ENCODE results near the gene APP. TPM values are rescaled to one million over a fixed set of nuclear protein-coding genes. Genes with fewer than 3 reads are reported as not detected.

The APP gene
- total RNA-seq, 2 donors from 2014 or later: 506 to 721 TPM

DNA sequence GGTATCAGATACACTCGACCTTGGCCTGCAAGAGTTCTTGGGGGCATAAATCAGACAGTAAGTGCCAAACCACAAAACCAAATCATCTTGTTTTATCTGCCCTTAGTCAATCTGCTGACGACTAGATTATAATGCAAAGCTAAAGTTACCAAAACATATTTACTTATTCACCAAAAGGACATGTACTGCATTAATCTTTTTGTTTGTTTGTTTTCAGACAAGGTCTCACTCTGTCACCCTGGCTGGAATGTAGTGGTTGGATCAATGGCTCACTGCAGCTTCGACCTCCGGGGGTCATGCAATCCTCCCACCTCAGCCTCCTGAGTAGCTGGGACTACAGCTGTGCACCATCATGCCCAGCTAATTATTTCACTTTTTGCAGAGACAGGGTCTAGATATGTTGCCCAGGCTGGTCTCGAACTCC lies 114.7 kb downstream of the APP start:
- H3K4me1 ChIP-seq: no peaks in the 10 kb centered on the region
- DNase-seq: no peak
- intact Hi-C loops (cut with DNase I): no loop called here

DNA sequence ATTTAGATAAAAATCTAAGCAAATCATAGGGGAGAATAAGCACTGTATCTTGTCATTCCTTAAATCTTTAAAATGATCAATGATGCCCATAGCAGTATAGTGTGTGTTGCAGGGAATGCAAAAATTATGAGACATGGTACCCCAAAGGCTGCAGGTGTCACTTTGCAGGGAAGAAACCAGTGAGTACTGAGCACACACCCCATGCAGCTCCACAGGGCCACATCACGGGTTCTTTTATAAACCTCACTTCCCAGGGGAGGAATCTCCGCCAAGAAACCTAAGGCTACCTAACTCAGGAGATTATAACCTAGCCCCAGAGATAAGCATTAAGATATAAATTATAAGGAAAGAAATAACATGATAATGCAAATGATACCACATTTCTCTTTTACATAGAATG lies 115.6 kb downstream of the APP start:
- DNase-seq: no peak
- Histone ChIP-seq H3K4me3 (no peak overlapping the region), H3K36me3 (no peaks in the 10 kb centered on the region), H3K27me3 (no peaks in the 10 kb centered on the region), H3K9ac (ENCODE audit: low read depth in 2 of 2, low read length in 2 of 2) (no peak overlapping the region), H3K4me1 (no peaks in the 10 kb centered on the region), H3K9me3 (no peaks in the 10 kb centered on the region), H3K27ac (no peak overlapping the region)
- TF ChIP-seq, protein P1, sequence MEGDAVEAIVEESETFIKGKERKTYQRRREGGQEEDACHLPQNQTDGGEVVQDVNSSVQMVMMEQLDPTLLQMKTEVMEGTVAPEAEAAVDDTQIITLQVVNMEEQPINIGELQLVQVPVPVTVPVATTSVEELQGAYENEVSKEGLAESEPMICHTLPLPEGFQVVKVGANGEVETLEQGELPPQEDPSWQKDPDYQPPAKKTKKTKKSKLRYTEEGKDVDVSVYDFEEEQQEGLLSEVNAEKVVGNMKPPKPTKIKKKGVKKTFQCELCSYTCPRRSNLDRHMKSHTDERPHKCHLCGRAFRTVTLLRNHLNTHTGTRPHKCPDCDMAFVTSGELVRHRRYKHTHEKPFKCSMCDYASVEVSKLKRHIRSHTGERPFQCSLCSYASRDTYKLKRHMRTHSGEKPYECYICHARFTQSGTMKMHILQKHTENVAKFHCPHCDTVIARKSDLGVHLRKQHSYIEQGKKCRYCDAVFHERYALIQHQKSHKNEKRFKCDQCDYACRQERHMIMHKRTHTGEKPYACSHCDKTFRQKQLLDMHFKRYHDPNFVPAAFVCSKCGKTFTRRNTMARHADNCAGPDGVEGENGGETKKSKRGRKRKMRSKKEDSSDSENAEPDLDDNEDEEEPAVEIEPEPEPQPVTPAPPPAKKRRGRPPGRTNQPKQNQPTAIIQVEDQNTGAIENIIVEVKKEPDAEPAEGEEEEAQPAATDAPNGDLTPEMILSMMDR (IDR thresholded peaks at IDR 0.05): no peak
- intact Hi-C loops (cut with DNase I): no loop called here

More for the DNA sequence above, 114.7 kb downstream of the APP start:
- Histone ChIP-seq H3K9me3 (no peaks in the 10 kb centered on the region), H3K4me3 (no peak overlapping the region), H3K27ac (no peak overlapping the region), H3K36me3 (no peaks in the 10 kb centered on the region), H3K27me3 (no peaks in the 10 kb centered on the region), H3K9ac (ENCODE audit: low read depth in 2 of 2, low read length in 2 of 2) (no peak overlapping the region)
- TF ChIP-seq, protein P1 (IDR thresholded peaks at IDR 0.05): no peak

DNA sequence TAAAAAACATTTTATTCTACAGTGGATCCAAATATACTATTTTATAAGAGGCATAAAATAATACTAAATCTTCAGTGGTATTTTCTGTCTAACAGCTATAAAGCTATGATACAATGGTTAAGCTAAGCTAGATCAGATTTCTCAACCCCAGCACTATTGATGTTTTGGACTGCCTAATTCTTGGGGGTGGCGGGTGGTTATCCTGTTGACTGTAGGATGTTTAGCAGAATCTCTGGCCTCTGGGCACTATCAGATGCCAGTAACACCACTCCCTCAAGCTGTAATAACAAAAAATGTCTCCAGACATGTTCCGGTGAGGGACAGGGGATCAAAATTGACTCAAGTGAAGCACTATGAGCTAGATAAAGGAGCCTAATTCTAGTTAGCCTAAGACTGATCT lies 118.5 kb downstream of the APP start:
- intact Hi-C loops (cut with DNase I): no loop called here
- Histone ChIP-seq H3K4me3 (no peak overlapping the region), H3K27ac (no peak overlapping the region), H3K9me3 (no peaks in the 10 kb centered on the region), H3K27me3 (no peaks in the 10 kb centered on the region), H3K9ac (ENCODE audit: low read depth in 2 of 2, low read length in 2 of 2) (no peak overlapping the region), H3K36me3 (no peaks in the 10 kb centered on the region), H3K4me1 (no peaks in the 10 kb centered on the region)
- TF ChIP-seq, protein P1 (IDR thresholded peaks at IDR 0.05): no peak
- no peak for DNase-seq

DNA sequence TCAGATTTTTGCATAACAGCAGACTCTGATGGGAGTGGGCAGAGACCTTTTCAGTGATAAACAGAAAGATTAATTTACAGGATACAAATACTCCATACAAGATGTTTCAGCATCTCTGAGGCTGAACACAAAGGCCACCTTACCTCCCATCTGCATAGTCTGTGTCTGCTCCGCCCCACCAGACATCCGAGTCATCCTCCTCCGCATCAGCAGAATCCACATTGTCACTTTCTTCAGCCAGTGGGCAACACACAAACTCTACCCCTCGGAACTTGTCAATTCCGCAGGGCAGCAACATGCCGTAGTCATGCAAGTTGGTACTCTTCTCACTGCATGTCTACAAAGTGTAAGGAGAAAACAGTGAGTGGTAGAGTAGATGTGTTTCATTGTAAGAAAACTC lies 119.7 kb downstream of the APP start:
- Histone ChIP-seq H3K9me3 (no peaks in the 10 kb centered on the region), H3K9ac (ENCODE audit: low read depth in 2 of 2, low read length in 2 of 2) (no peak overlapping the region), H3K36me3 (no peaks in the 10 kb centered on the region), H3K4me1 (no peaks in the 10 kb centered on the region), H3K4me3 (no peak overlapping the region), H3K27me3 (no peaks in the 10 kb centered on the region), H3K27ac (no peak overlapping the region)
- intact Hi-C loops (cut with DNase I): no loop called here
- TF ChIP-seq, protein P1 (IDR thresholded peaks at IDR 0.05): no peak
- DNase-seq: no peak

DNA sequence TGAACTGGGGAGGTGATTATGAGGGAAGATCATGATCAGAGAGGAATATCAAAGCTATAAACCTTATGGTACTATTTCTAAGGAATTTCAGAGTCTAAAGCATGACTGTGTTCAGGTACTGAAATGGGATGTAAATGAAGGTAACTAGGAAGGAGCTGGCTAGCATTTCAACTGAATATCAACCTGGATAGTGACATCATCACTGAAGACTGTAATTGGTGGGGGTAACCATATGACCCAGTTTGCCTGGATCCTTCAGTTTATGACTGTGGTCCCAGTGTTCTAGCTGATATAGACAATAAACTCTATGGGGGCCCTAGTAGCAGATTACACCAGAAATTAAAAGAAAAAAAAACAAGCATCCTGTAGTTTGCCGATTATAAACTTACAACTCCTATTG lies 120.8 kb downstream of the APP start:
- TF ChIP-seq, protein P1 (IDR thresholded peaks at IDR 0.05): no peak
- no peak for DNase-seq
- no peak overlapping the region for H3K27ac ChIP-seq
- no peaks in the 10 kb centered on the region for H3K9me3 ChIP-seq
- H3K27me3 ChIP-seq: no peaks in the 10 kb centered on the region
- H3K9ac ChIP-seq (ENCODE audit: low read depth in 2 of 2, low read length in 2 of 2): no peak overlapping the region
- no peaks in the 10 kb centered on the region for H3K36me3 ChIP-seq
- intact Hi-C loops (cut with DNase I): no loop called here
- H3K4me3 ChIP-seq: no peak overlapping the region
- H3K4me1 ChIP-seq: no peaks in the 10 kb centered on the region

Measured in colonic mucosa (tissue), 4 donors.